Glutamatergic neuron (in vitro differentiated cells): ENCODE data around the gene CST11. TPM values are rescaled to one million over a fixed set of nuclear protein-coding genes. Genes with fewer than 3 reads are reported as not detected.

Experiments used
- DNase-seq: peaks from one replicate; pipeline ENCODE4 v3.0.0; 2022
- H3K27ac Mint-ChIP-seq: one replicate; pipeline ENCODE4 v1.8.0; 2020; ENCODE audit warnings: mild to moderate bottlenecking, mixed read lengths, inconsistent platforms; ENCODE audit not compliant: unreplicated experiment
- H3K27me3 Mint-ChIP-seq: one replicate; pipeline ENCODE4 v1.8.0; 2020; ENCODE audit warnings: mild to moderate bottlenecking, moderate library complexity, mixed read lengths, inconsistent platforms; ENCODE audit not compliant: unreplicated experiment
- H3K36me3 Mint-ChIP-seq: one replicate; pipeline ENCODE4 v1.8.0; 2020; ENCODE audit warnings: mild to moderate bottlenecking, mixed read lengths, inconsistent platforms; ENCODE audit not compliant: unreplicated experiment
- H3K4me1 Mint-ChIP-seq: one replicate; pipeline ENCODE4 v1.8.0; 2020; ENCODE audit warnings: mild to moderate bottlenecking, low read depth, mixed read lengths, inconsistent platforms; ENCODE audit not compliant: unreplicated experiment
- H3K4me3 Mint-ChIP-seq: one replicate; pipeline ENCODE4 v1.8.0; 2020; ENCODE audit warnings: mild to moderate bottlenecking, mixed read lengths, inconsistent platforms; ENCODE audit not compliant: unreplicated experiment
- H3K9me3 Mint-ChIP-seq: one replicate; pipeline ENCODE4 v1.8.0; 2020; ENCODE audit warnings: mild to moderate bottlenecking, moderate library complexity, mixed read lengths, inconsistent platforms; ENCODE audit not compliant: unreplicated experiment
- CTCF ChIP-seq: fragments of 200-600 bp; sonication (generic); IDR thresholded peaks from one replicate; pipeline ENCODE4 v1.5.0; 2021; ENCODE audit not compliant: partially characterized antibody, unreplicated experiment
- total RNA-seq: library from RNA; stranded (reverse); fragmentation: NEBNext Ultra II Directional; extraction: Animal tissue kit (Norgen Biotek cat#: 25700); gene quantifications from one replicate; pipeline ENCODE4 v1.2.1, GENCODE V29; 2021; ENCODE audit not compliant: unreplicated experiment

The CST11 gene
- total RNA-seq, 1 donor from 2014 or later, result not detected

GRCh38 chr20:23420943-23421931, 31.4 kb downstream of the CST11 start, which contains the start of gene NAPB:
Gene NAPB, minus strand, starts transcription at chr20:23421488. Its CDS starts 86 bp downstream, at chr20:23421402.
- TF ChIP-seq CTCF, result peak; percentile 60
- H3K4me1 Mint-ChIP-seq, result peaks cover 13% of the 10 kb centered on the region
- peak; percentile 98 for DNase-seq
- H3K4me3 Mint-ChIP-seq, result peak within 1 kb of the TSS; percentile 90
- H3K36me3 Mint-ChIP-seq, result no peaks in the 10 kb centered on the region
- peaks cover 1% of the 10 kb centered on the region for H3K27me3 Mint-ChIP-seq
- peak within 1 kb of the TSS; percentile 33 for H3K27ac Mint-ChIP-seq
- peaks cover 10% of the 10 kb centered on the region for H3K9me3 Mint-ChIP-seq

GRCh38 chr20:23419995-23420901, 32.4 kb downstream of the CST11 start:
- Mint-ChIP-seq H3K4me3 (peak overlapping the region; percentile 90), H3K4me1 (peaks cover 13% of the 10 kb centered on the region), H3K9me3 (peaks cover 10% of the 10 kb centered on the region), H3K27ac (peak overlapping the region; percentile 76), H3K27me3 (peaks cover 2% of the 10 kb centered on the region), H3K36me3 (no peaks in the 10 kb centered on the region)
- TF ChIP-seq CTCF, result no peak
- peak; percentile 35 for DNase-seq

- Mint-ChIP-seq H3K36me3 (no peaks in the 10 kb centered on the region), H3K4me3 (peak overlapping the region; percentile 90), H3K27ac (peak overlapping the region; percentile 76), H3K9me3 (peaks cover 10% of the 10 kb centered on the region), H3K4me1 (peaks cover 13% of the 10 kb centered on the region), H3K27me3 (peaks cover 2% of the 10 kb centered on the region)
- no peak for TF ChIP-seq CTCF
- DNase-seq, result no peak
These were observed 33.0 kb downstream of the CST11 start for GRCh38 chr20:23419657-23419994.

GRCh38 chr20:23417861-23418260, 34.8 kb downstream of the CST11 start:
- H3K4me3 Mint-ChIP-seq, result no peak overlapping the region
- no peak for TF ChIP-seq CTCF
- peaks cover 10% of the 10 kb centered on the region for H3K9me3 Mint-ChIP-seq
- H3K36me3 Mint-ChIP-seq, result no peaks in the 10 kb centered on the region
- DNase-seq, result no peak
- peaks cover 2% of the 10 kb centered on the region for H3K27me3 Mint-ChIP-seq
- no peak overlapping the region for H3K27ac Mint-ChIP-seq
- H3K4me1 Mint-ChIP-seq, result peaks cover 13% of the 10 kb centered on the region
